NCI-H345 treated with DMSO at 0.1 percent for 48 hours (cell line): ENCODE measurements around the gene ZNF727.
"Not testable (repeated sequence)": the region's sequence is repeated elsewhere in the genome, so short reads cannot be mapped to it uniquely, and the experiment has no call there.

ENCODE experiments used
- DNase-seq: peaks from one replicate; lab custom pipeline; 2025; ENCODE audit not compliant: unreplicated experiment; lab: John Stamatoyannopoulos, UW

ZNF727 gene

GRCh38 chr7:64045301-64046040 lies at the start of gene ZNF727:
ZNF727 (plus strand) TSS chr7:64045434; CDS start chr7:64045622, 188 bp downstream.
- no peak for DNase-seq

GRCh38 chr7:63998549-63998948 lies 46.7 kb upstream of the ZNF727 start, which contains the start of gene ZNF722:
ZNF722 (plus strand) TSS chr7:63998849; CDS start chr7:63998962, 113 bp downstream.
- DNase-seq = no peak

- DNase-seq = not testable (repeated sequence)
Observed at GRCh38 chr7:64015496-64015895, 29.7 kb upstream of the ZNF727 start.

- no peak for DNase-seq
Observed at GRCh38 chr7:64035388-64035787, 9.8 kb upstream of the ZNF727 start.

- no peak for DNase-seq
Observed at GRCh38 chr7:64037095-64037494, 8.1 kb upstream of the ZNF727 start.

GRCh38 chr7:64046041-64046389 lies 781 bp downstream of the ZNF727 start:
- no peak for DNase-seq

GRCh38 chr7:64077837-64078698 lies 32.8 kb downstream of the ZNF727 start:
- DNase-seq = not testable (repeated sequence)

- DNase-seq = no peak
Observed at GRCh38 chr7:64078699-64078994, 33.4 kb downstream of the ZNF727 start.

- DNase-seq = no peak
Observed at GRCh38 chr7:64087501-64087900, 42.3 kb downstream of the ZNF727 start.

- not testable (repeated sequence) for DNase-seq
Observed at GRCh38 chr7:64088863-64089262, 43.6 kb downstream of the ZNF727 start.
